HCT116 (cell line): Measurements from ENCODE around the gene AP4S1. TPM values are rescaled to one million over a fixed set of nuclear protein-coding genes. Genes with fewer than 3 reads are reported as not detected.

ENCODE experiments used
- ATAC-seq: fragments of 200-7000 bp; cut with Tn5 transposase; 2 replicates; pipeline ENCODE4 v1.9.1; 2020; ENCODE audit warnings: mild to moderate bottlenecking, moderate library complexity
- BruUV-seq: library from RNA; stranded (reverse); fragments of 400-500 nt; replicated peaks from 2 replicates; lab custom pipeline; 2021; lab: Mats Ljungman, UMichigan
- CTCF ChIA-PET: fragments of 300-600 bp; sonication (Branson Sonifier 250); formaldehyde crosslinking; loops from one replicate; lab custom pipeline; 2021; ENCODE audit warnings: antibody characterized with exemption; lab: Charles Lee
- POLR2A ChIA-PET: fragments of 300-600, 350-600 bp; sonication (Branson Sonifier 250); formaldehyde crosslinking; loops from one replicate; lab custom pipeline; 2021; ENCODE audit warnings: antibody characterized with exemption; lab: Charles Lee
- RAD21 ChIA-PET, 2 experiments: fragments of 300-600 bp; sonication (Branson Sonifier 250); formaldehyde crosslinking; loops; one replicate each; lab custom pipeline; 2023; ENCODE audit warnings: low total read pairs in 2 of 2; ENCODE audit not compliant: uncharacterized antibody in 2 of 2, unreplicated experiment in 2 of 2, low non-redundant PET in 1 of 2; lab: Charles Lee
- DNase-seq: peaks from one replicate; pipeline ENCODE4 v3.0.0-alpha.2; 2010; ENCODE audit warnings: low read depth, low spot score
- H2AFZ ChIP-seq: fragments of 200-600 bp; shearing (Covaris generic), sonication (generic); 2 replicates; pipeline ENCODE4 v1.6.1; 2017; ENCODE audit warnings: low read depth, mixed run types, mixed read lengths, antibody characterized with exemption, low read length; ENCODE audit not compliant: poor library complexity, severe bottlenecking
- H3K27ac ChIP-seq: 2 replicates; pipeline ENCODE4 v1.5.1; 2012; ENCODE audit warnings: low read depth, low read length
- H3K27me3 ChIP-seq: fragments of 200-600 bp; sonication (generic); 2 replicates; pipeline ENCODE4 v1.6.1; 2016; ENCODE audit warnings: mixed run types, low read length, mixed read lengths; ENCODE audit not compliant: insufficient read depth
- H3K36me3 ChIP-seq, 2 experiments: fragments of 200-500 bp in 1 of 2; fragments of 200-600 bp in 1 of 2; sonication (Bioruptor generic) in 1 of 2; sonication (generic) in 1 of 2; 2 replicates each; pipeline versions ENCODE4 v1.5.1 to v1.6.1; 2014 to 2016; ENCODE audit warnings: low read length in 2 of 2, inconsistent platforms in 1 of 2, mixed read lengths in 1 of 2, mixed run types in 1 of 2; ENCODE audit not compliant: insufficient read depth in 2 of 2, control insufficient read depth in 1 of 2
- H3K4me1 ChIP-seq, 2 experiments: fragments of 200-600 bp in 1 of 2; sonication (generic) in 1 of 2; 2 replicates each; pipeline versions ENCODE4 v1.5.1 to v1.6.1; 2012 to 2017; ENCODE audit warnings: low read length in 2 of 2, inconsistent platforms in 1 of 2, mild to moderate bottlenecking in 1 of 2, mixed read lengths in 1 of 2, mixed run types in 1 of 2, moderate library complexity in 1 of 2; ENCODE audit not compliant: insufficient read depth in 2 of 2, control insufficient read depth in 1 of 2
- H3K4me2 ChIP-seq: fragments of 200-600 bp; sonication (generic); 2 replicates; pipeline ENCODE4 v1.6.1; 2017; ENCODE audit warnings: mixed run types, low read length, mixed read lengths
- H3K4me3 ChIP-seq, 2 experiments: fragments of 200-600 bp in 1 of 2; sonication (generic) in 1 of 2; replicated peaks in 1 of 2; 2 replicates each; pipeline ENCODE4 v1.5.1; 2011 to 2016; ENCODE audit warnings: low read length in 2 of 2, control low read depth in 1 of 2, low read depth in 1 of 2, mild to moderate bottlenecking in 1 of 2, mixed read lengths in 1 of 2, mixed run types in 1 of 2
- H3K79me2 ChIP-seq: fragments of 200-600 bp; sonication (generic); 2 replicates; pipeline ENCODE4 v1.6.1; 2017; ENCODE audit warnings: mild to moderate bottlenecking, mixed run types, low read length, moderate library complexity, mixed read lengths; ENCODE audit not compliant: insufficient read depth
- H3K9ac ChIP-seq: fragments of 200-600 bp; sonication (generic); 2 replicates; pipeline ENCODE4 v1.6.1; 2016; ENCODE audit warnings: low read length, mixed read lengths
- H3K9me2 ChIP-seq: fragments of 200-600 bp; sonication (generic), shearing (Covaris generic); 2 replicates; pipeline ENCODE4 v1.6.1; 2017; ENCODE audit warnings: mixed run types, mild to moderate bottlenecking, moderate library complexity; ENCODE audit not compliant: insufficient read depth
- H3K9me3 ChIP-seq, 2 experiments: fragments of 200-500 bp in 1 of 2; fragments of 200-600 bp in 1 of 2; sonication (Bioruptor generic) in 1 of 2; sonication (generic) in 1 of 2; 2 replicates each; pipeline ENCODE4 v1.6.1; 2014 to 2017; ENCODE audit warnings: low read length in 2 of 2, mixed read lengths in 2 of 2, inconsistent platforms in 1 of 2, low read depth in 1 of 2, mild to moderate bottlenecking in 1 of 2, mixed run types in 1 of 2, moderate library complexity in 1 of 2; ENCODE audit not compliant: control insufficient read depth in 1 of 2, insufficient read depth in 1 of 2
- H4K20me1 ChIP-seq: fragments of 200-600 bp; sonication (generic), shearing (Covaris generic); 2 replicates; pipeline ENCODE4 v1.6.1; 2017; ENCODE audit warnings: mixed run types, mild to moderate bottlenecking, moderate library complexity; ENCODE audit not compliant: insufficient read depth
- ATF3 ChIP-seq: IDR thresholded peaks from 2 replicates; pipeline ENCODE4 v1.6.1; 2012
- CEBPB ChIP-seq: IDR thresholded peaks from 2 replicates; pipeline ENCODE4 v1.6.1; 2012; ENCODE audit warnings: low read depth
- EGR1 ChIP-seq: IDR thresholded peaks from 2 replicates; pipeline ENCODE4 v1.6.1; 2012; ENCODE audit warnings: low read depth
- JUND ChIP-seq: IDR thresholded peaks from 2 replicates; pipeline ENCODE4 v1.6.1; 2012
- POLR2A ChIP-seq: IDR thresholded peaks from 2 replicates; pipeline ENCODE4 v1.7.0; 2011; ENCODE audit warnings: borderline replicate concordance; ENCODE audit not compliant: insufficient read depth, insufficient read length; ENCODE audit errors: extremely low read depth
- POLR2AphosphoS5 ChIP-seq: IDR thresholded peaks from 2 replicates; pipeline ENCODE4 v1.6.1; 2011; ENCODE audit warnings: mild to moderate bottlenecking, low read depth, low read length, moderate library complexity
- RAD21 ChIP-seq: IDR thresholded peaks from 2 replicates; pipeline ENCODE4 v1.6.1; 2012; ENCODE audit warnings: low read depth, mild to moderate bottlenecking
- REST ChIP-seq: IDR thresholded peaks from 2 replicates; pipeline ENCODE4 v1.6.1; 2012; ENCODE audit warnings: low read depth
- SIN3A ChIP-seq: IDR thresholded peaks from 2 replicates; pipeline ENCODE4 v1.6.1; 2012; ENCODE audit warnings: low read depth
- SP1 ChIP-seq: IDR thresholded peaks from 2 replicates; pipeline ENCODE4 v1.6.1; 2012; ENCODE audit warnings: low read depth
- SRF ChIP-seq: IDR thresholded peaks from 2 replicates; pipeline ENCODE4 v1.6.1; 2012; ENCODE audit warnings: low read depth
- intact Hi-C: fragments of 100-400 bp; cut with micrococcal nuclease; formaldehyde crosslinking; loops from 2 replicates; pipeline ENCODE4 v1.10.0; 2022
- total RNA-seq: library from RNA; stranded (reverse); gene quantifications from one replicate; pipeline ENCODE4 v1.2.1, GENCODE V29; 2021; ENCODE audit not compliant: unreplicated experiment

AP4S1 gene
- total RNA-seq, 1 experiment from 2014 or later = 5.0 TPM

- intact Hi-C loops = no loop called here
- TF ChIP-seq RAD21 (no peak), EGR1 (no peak), ATF3 (no peak), SIN3A (no peak), REST (no peak), POLR2AphosphoS5 (no peak), SRF (no peak), SP1 (no peak), POLR2A (no peak), JUND (no peak), CEBPB (no peak)
- TF ChIP-seq, all 23 proteins: peak for 0
- H3K9me2 ChIP-seq = no peaks in the 10 kb centered on the region
- H3K79me2 ChIP-seq = peaks cover 87% of the 10 kb centered on the region
- ATAC-seq = no peak
- peaks cover 0 to 22% of the 10 kb centered on the region in 2 experiments; a peak in 2 of 4 replicates for H3K36me3 ChIP-seq
- H3K9me3 ChIP-seq = no peaks in the 10 kb centered on the region
- no peak overlapping the region for H3K27ac ChIP-seq
- CTCF ChIA-PET = no interaction called here
- no peak overlapping the region for H3K4me3 ChIP-seq
- peaks cover 9 to 13% of the 10 kb centered on the region in 2 experiments; a peak in 3 of 4 replicates for H3K4me1 ChIP-seq
- POLR2A ChIA-PET = no interaction called here
- H3K9ac ChIP-seq = no peak overlapping the region
- H3K27me3 ChIP-seq = no peaks in the 10 kb centered on the region
- H2AFZ ChIP-seq = no peak overlapping the region
- 0 out of 2 replicates have a peak, but pooled peaks cover 4% of the 10 kb centered on the region for H4K20me1 ChIP-seq
- BruUV-seq = no TSS peak
- RAD21 ChIA-PET = no interaction called here
- no peak for DNase-seq
- H3K4me2 ChIP-seq = no peak overlapping the region
These were observed 3.1 kb upstream of the AP4S1 start for GRCh38 chr14:31022386-31022785.
